Prostate gland (tissue), 2 donors: ENCODE measurements around the gene CLCNKB.

Experiments
- POLR2A ChIP-seq: fragments of 450-650 bp; IDR thresholded peaks from one replicate; pipeline ENCODE4 v1.6.1; 2016; ENCODE audit warnings: antibody characterized with exemption, mild to moderate bottlenecking
- POLR2AphosphoS5 ChIP-seq: sonication (generic); formaldehyde crosslinking; IDR thresholded peaks from one replicate; pipeline ENCODE4 v1.6.1; 2017; ENCODE audit warnings: antibody characterized with exemption
- TF ChIP-seq, protein P1 (sequence below), 4 experiments: fragments of 200-600 bp in 2 of 4; fragments of 450-650 bp in 2 of 4; sonication (generic) in 2 of 4; IDR thresholded peaks; 1 replicate in 3 of 4; 2 replicates in 1 of 4; pipeline ENCODE4 v1.5.1; 2016 to 2019; ENCODE audit warnings: antibody characterized with exemption in 4 of 4, mild to moderate bottlenecking in 2 of 4, moderate library complexity in 2 of 4

DNA sequence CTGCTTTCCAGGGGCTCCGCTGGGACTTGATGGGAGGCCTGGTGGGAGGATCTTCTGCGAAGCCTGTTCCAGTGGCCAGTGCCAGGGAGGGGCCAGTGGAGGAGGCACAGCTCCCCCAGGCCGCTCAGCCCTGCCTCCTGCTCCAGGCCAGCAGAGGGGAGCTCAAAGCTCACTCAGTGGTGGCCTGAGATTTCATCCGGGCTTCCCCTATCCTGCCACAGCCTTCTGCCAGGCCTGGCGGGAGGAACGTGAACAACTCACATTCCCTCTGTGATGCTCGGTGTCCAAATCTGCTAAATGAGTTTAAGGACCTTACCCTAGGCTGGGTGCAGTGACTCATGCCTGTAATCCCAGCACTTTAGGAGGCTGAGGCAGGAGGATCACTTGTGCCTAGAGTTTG is 3.3 kb downstream of the CLCNKB start:
- TF ChIP-seq, protein P1, sequence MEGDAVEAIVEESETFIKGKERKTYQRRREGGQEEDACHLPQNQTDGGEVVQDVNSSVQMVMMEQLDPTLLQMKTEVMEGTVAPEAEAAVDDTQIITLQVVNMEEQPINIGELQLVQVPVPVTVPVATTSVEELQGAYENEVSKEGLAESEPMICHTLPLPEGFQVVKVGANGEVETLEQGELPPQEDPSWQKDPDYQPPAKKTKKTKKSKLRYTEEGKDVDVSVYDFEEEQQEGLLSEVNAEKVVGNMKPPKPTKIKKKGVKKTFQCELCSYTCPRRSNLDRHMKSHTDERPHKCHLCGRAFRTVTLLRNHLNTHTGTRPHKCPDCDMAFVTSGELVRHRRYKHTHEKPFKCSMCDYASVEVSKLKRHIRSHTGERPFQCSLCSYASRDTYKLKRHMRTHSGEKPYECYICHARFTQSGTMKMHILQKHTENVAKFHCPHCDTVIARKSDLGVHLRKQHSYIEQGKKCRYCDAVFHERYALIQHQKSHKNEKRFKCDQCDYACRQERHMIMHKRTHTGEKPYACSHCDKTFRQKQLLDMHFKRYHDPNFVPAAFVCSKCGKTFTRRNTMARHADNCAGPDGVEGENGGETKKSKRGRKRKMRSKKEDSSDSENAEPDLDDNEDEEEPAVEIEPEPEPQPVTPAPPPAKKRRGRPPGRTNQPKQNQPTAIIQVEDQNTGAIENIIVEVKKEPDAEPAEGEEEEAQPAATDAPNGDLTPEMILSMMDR (IDR thresholded peaks at IDR 0.05), result no peak
- no peak for TF ChIP-seq POLR2A
- no peak for TF ChIP-seq POLR2AphosphoS5
